Measurements from ENCODE around the gene USP2.

USP2 gene

GRCh38 chr11:119361941-119362725 is 19.4 kb downstream of the USP2 start:
- DNase-seq = no peak

DNA sequence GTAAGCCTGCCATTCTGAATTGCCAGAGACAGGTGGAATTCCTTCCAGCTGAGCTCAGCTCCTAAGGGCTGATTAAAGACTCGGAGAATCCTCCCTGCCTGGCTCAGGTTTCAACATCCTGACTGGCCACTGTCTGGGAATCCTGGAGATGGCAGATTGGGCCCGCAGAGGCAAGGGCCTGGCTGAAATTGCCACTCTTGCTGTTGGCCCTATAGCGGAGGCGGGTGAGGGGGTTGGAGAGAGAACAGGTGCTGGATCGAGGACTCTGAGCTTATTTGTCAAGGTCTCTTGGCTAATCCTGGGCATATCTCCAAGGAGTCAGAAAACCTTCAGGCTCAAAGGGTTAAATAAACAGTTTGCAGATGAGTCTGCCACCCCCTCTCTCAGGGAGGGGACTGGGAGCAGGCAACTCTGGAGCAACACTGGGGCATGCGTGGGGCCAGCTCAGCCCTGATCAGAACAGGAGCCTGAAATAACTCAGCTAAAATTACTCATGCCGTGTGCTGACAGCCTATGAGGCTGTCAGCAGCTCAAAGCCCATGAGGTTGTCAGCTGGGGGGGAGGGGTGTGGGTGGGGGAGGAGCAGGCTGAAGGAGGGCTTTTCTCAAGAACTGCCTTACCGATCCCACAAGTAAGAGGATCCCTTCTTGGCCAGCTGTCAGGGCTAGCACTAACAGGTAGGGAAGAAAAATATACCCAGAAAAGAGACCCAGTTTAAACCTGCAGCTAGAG is 20.3 kb downstream of the USP2 start:
- peak in 1 of 2 experiments; percentile 24 for DNase-seq

- DNase-seq = no peak
These were observed 21.9 kb downstream of the USP2 start for GRCh38 chr11:119359365-119360214.

GRCh38 chr11:119357074-119357473 is 24.4 kb downstream of the USP2 start:
- no peak for DNase-seq

- DNase-seq = no peak
These were observed 25.0 kb downstream of the USP2 start for GRCh38 chr11:119356349-119357031.

DNA sequence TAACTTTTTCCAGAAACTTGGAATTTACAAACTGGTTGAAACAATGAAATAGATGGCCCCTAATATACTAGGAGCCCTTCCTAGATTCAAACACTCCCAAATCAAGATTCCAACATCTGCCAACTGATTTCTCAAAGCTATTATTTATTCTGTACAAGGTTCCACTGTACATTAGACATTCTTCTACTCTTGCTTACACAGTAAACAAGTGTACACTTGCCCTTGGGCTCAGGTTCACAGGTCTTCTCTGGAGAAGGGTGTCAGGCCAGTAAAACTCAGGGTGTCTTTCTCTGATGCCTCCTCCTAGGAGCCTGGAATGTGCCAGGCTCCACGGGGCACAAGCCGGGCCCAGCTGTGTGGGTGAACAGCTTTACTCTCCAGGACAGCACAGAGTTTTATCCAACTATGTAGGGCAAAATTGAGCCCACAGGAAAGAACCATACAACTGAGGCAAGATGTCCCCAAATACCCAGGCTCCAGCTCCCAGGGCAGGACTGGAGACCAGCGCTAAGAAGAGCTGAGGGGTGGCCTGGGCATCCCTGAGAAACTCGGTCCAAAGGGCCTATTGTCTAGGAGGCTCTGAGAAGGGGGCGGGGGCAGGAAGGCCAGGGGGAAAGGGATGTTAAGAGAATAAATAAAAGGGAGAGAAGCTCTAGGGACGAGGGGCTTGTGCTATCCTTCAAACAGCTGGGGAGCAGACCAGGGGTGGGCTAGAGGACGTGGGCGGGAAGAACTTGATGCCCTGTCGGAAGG is 26.2 kb downstream of the USP2 start:
- DNase-seq = no peak

DNA sequence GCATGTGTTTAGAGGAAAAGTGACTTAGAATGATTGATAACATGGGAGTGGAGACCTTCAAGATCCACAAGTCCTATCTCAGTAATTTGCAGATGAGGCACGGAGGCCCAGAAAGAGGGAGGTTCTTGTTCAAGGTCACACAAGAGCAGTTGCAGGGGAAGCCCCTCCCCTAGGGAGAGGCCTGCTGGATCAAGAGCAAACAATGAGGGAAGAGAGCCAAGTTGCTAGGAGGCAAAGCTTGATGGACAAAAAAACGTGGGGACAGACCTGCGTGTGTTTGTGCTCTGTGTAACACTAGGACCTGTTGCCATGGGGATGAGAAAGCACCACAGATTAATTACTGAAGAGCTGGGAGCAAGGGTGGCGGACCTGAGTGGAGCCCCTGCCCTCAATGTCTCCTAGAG is 28.6 kb downstream of the USP2 start:
- peak; percentile 61 to 87 for DNase-seq

DNA sequence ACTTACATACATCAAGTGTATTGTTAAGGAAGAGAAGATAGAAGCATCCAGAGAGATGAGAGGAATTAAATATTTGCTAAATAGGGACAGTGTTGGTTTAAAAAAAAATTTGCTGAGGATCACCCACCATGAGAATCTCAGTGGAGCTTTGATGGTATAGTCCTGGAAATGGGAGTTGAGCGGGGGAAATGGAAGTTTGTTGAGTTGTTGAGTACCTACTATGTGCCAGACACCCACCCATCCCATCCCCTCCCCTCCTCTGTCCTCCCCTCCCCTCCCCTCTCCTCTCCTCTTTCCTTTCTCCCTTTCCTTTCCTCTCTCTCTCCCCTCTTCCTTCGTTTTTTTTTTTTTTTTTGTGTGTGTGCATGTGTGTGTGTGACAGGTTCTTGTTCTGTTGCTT is 30.3 kb downstream of the USP2 start:
- no peak for DNase-seq

DNA sequence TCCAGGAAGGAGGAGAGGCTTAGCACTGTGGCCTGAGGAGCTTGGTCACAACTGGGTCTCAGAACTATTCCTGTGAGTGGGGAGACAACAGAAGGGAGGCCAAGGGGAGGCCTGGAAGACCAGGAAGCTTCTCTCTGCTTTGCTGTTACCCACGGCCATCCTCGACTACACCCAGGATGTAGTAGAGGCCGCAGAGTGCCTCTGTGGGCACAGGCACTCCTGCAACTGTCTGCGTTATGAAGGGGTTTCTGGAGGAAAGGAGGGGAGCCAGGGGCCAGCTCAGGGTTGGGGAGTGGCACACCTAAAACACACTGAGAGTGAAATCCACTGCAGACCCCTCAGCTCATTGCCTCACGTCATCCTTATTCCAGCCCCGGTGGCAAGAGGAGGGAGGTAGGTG is 31.2 kb downstream of the USP2 start:
- no peak for DNase-seq

DNA sequence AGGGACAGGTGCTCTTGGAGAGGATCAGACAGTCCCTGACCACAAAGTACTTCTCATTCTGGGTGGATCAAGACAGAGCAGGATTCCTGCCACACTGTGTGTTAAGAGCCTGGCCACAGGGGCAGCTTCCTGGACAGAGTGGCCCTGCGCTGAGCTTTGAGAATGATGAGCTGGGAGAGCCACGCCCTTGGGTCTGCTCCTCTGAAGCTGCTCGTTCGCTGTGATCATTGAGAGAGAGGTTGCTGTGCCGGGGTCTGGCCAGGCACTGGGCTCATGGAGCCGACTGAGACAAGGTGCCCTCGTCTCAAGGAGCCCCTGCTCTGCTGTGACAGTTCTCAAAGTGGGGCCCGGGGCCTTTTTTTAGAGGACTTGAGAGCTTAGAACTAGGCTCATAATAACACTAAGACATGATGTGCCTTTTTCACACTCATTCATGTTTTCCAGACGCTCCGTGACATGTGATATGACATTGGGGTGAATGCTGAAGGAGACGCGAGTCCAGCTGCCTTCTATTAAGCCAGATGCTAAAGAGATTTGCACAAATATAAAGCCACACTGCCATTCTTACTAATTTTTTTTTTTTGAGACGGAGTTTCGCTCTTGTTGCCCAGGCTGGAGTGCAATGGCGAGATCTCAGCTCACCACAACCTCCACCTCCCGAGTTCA is 33.4 kb downstream of the USP2 start:
- DNase-seq = no peak

DNA sequence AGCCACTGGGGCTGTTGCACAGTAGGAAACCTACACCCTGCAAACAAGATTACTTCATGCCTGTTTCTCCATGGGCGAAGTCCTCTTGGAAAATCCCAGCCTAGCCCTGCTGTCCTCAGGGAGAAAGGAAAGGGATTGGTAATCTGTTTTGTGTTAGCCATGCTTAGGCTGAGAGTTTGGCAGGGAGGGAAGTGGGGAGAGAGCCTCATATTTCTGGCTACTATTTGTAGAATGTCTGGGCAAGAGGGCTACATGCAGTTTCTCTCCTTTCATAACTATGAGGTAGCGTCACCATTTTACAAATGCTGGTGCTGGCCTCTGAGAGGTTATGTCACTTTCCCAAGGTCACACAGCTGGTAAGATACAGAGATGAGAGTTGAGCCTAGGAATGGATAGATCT is 34.2 kb downstream of the USP2 start:
- no peak for DNase-seq

- no peak for DNase-seq
These were observed 34.9 kb downstream of the USP2 start, which contains the start of gene MFRP for GRCh38 chr11:119346605-119347004. TSS of gene MFRP (minus strand) at chr11:119346705. CDS start at chr11:119346513, 192 bp downstream.

DNA sequence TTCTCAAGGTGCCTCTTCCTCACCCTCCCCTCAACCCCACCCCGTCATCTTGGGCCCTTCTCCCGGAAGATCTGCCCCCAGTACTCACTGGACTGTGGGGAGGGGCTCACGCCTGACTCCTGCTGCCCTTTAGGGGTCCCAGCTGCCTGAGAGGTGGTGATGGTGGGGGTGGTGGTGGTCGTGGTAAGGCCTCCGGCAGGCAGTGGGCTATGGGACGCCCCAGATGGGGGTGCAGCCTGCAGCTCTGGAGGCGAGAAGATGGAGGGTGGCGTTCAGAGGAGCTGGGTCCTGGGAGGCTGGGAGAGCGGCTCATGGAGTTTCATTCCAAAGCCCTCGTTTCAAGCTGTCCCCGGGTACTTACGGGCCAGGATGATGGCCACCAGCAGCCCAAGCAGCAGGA is 35.8 kb downstream of the USP2 start:
- no peak for DNase-seq

GRCh38 chr11:119344291-119345010 is 37.0 kb downstream of the USP2 start:
- no peak for DNase-seq

GRCh38 chr11:119343726-119344125 is 37.8 kb downstream of the USP2 start:
- DNase-seq = no peak

DNA sequence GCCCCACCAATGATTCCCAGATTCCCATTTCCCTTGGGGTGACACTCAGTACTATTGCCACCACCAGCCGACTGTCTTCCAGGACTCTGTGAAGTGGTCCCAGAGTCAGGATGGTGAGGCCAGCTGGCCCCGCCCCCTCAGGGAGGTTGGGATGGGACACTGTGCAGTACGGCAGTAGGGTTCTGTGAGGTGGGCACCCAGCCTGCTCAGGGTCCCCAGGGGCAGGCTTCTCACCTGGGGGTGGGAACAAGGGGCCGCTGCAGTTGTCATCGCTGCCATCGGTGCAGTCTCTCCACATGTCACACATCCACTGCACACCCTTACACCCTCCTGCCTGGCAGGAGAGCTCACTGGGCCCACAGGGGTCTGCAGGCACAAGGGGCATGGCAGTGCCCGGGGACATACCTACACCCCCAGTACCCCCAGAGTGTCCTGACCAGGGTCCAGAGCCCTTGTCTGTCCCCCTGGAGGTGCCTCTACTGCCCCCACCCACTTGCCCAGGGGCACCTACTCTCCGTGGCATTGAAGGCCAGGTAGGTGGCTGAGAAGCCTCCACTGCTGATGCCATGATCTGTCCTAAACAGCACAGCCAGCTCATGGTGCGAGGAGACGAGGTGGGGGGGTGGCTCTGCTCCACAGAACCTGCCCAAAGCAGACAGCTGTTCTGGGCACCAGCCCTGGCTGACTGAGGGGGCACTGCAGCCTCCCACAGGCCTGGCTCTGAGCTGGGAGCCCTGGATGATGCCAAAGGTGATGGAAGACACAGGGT is 38.9 kb downstream of the USP2 start:
- no peak for DNase-seq

DNA sequence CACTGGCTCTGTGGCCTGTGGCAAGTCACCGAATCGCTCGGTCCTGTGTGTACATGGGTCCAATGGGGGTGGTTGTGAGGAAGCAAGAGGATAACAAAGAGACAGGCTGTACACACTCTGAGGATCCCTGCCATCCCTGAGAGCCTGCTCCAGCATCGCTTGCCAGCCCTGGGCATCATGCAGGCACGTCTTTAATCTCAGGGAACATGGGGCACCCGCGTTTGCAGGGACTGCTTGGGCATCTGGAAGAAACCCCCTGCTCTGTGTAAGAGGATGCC is 39.5 kb downstream of the USP2 start:
- no peak for DNase-seq

- no peak for DNase-seq
These were observed 40.1 kb downstream of the USP2 start for GRCh38 chr11:119341222-119342022.
